Activated B cell treated with CpG ODN at 0.5 μM for 24 hours (primary cell): ENCODE data around the gene BPI. TPM values are rescaled to one million over a fixed set of nuclear protein-coding genes. Genes with fewer than 3 reads are reported as not detected.

Experiments
- ATAC-seq: fragments of 200-7000 bp; cut with Tn5 transposase; one replicate; pipeline ENCODE4 v1.10.0; 2021; ENCODE audit warnings: low read depth, mild to moderate bottlenecking, moderate library complexity
- CTCF ChIA-PET: fragments of 350-600 bp; sonication (Branson Sonifier 250); formaldehyde crosslinking; loops from one replicate; lab custom pipeline; 2021; ENCODE audit warnings: antibody characterized with exemption; lab: Charles Lee
- POLR2A ChIA-PET: fragments of 350-600 bp; sonication (Branson Sonifier 250); formaldehyde crosslinking; loops from one replicate; lab custom pipeline; 2021; ENCODE audit warnings: antibody characterized with exemption; lab: Charles Lee
- DNase-seq: peaks from one replicate; pipeline ENCODE4 v3.0.0; 2022
- H3K27ac Mint-ChIP-seq: one replicate; pipeline ENCODE4 v1.8.0; 2020; ENCODE audit warnings: mixed read lengths
- H3K27me3 Mint-ChIP-seq: one replicate; pipeline ENCODE4 v1.8.0; 2021; ENCODE audit warnings: mixed read lengths
- H3K36me3 Mint-ChIP-seq: one replicate; pipeline ENCODE4 v1.8.0; 2021; ENCODE audit warnings: low read depth, mixed read lengths
- H3K4me1 Mint-ChIP-seq: one replicate; pipeline ENCODE4 v1.8.0; 2021; ENCODE audit warnings: mixed read lengths
- H3K4me3 Mint-ChIP-seq: one replicate; pipeline ENCODE4 v1.8.0; 2020; ENCODE audit warnings: mild to moderate bottlenecking, mixed read lengths
- H3K9me3 Mint-ChIP-seq: one replicate; pipeline ENCODE4 v1.8.0; 2020; ENCODE audit warnings: mixed read lengths
- CTCF ChIP-seq: fragments of 200-600 bp; IDR thresholded peaks from one replicate; pipeline ENCODE4 v1.8.0; 2022; ENCODE audit warnings: antibody characterized with exemption, mild to moderate bottlenecking
- intact Hi-C: fragments of 100-400 bp; cut with micrococcal nuclease; formaldehyde crosslinking; loops from one replicate; pipeline ENCODE4 v1.15.1; 2024
- total RNA-seq: library from RNA; stranded (reverse); gene quantifications from 2 replicates; pipeline ENCODE4 v1.2.3, GENCODE V29; 2022

BPI gene
- total RNA-seq, 1 donor from 2014 or later = not detected

- Mint-ChIP-seq H3K4me1 (no peaks in the 10 kb centered on the region), H3K9me3 (no peaks in the 10 kb centered on the region), H3K27me3 (no peaks in the 10 kb centered on the region), H3K36me3 (no peaks in the 10 kb centered on the region), H3K4me3 (no peak overlapping the region), H3K27ac (no peak overlapping the region)
- DNase-seq (no peak), ATAC-seq (no peak)
- intact Hi-C loops = no loop called here
- TF ChIP-seq CTCF = no peak
- ChIA-PET CTCF (no interaction called here), POLR2A (no interaction called here)
These were observed 50.3 kb downstream of the BPI start for GRCh38 chr20:38354227-38354626.

GRCh38 chr20:38355161-38356012, 51.4 kb downstream of the BPI start:
- no peak overlapping the region for H3K4me3 Mint-ChIP-seq
- H3K36me3 Mint-ChIP-seq = no peaks in the 10 kb centered on the region
- no peaks in the 10 kb centered on the region for H3K27me3 Mint-ChIP-seq
- H3K27ac Mint-ChIP-seq = no peak overlapping the region
- POLR2A ChIA-PET = no interaction called here
- intact Hi-C loops = loop anchor here (1.0 kb wide), 1 partner anchor 298 kb away; no protein-coding TSS in a partner anchor
- no peak for DNase-seq
- no peaks in the 10 kb centered on the region for H3K4me1 Mint-ChIP-seq
- TF ChIP-seq CTCF = no peak
- H3K9me3 Mint-ChIP-seq = no peaks in the 10 kb centered on the region
- CTCF ChIA-PET = no interaction called here
- no peak for ATAC-seq

GRCh38 chr20:38357653-38358207, 53.8 kb downstream of the BPI start:
- DNase-seq (no peak), ATAC-seq (no peak)
- Mint-ChIP-seq H3K27me3 (no peaks in the 10 kb centered on the region), H3K4me1 (no peaks in the 10 kb centered on the region), H3K4me3 (no peak overlapping the region), H3K36me3 (no peaks in the 10 kb centered on the region), H3K9me3 (no peaks in the 10 kb centered on the region), H3K27ac (no peak overlapping the region)
- CTCF ChIA-PET = no interaction called here
- no peak for TF ChIP-seq CTCF
- intact Hi-C loops = no loop called here
- POLR2A ChIA-PET = no interaction called here

GRCh38 chr20:38358556-38358955, 54.6 kb downstream of the BPI start:
- no peaks in the 10 kb centered on the region for H3K36me3 Mint-ChIP-seq
- H3K27ac Mint-ChIP-seq = no peak overlapping the region
- H3K9me3 Mint-ChIP-seq = no peaks in the 10 kb centered on the region
- H3K4me1 Mint-ChIP-seq = no peaks in the 10 kb centered on the region
- intact Hi-C loops = no loop called here
- H3K4me3 Mint-ChIP-seq = no peak overlapping the region
- CTCF ChIA-PET = interaction anchor here (1.1 kb wide), 1 partner anchor 43 kb away, joined by 4 read pairs; no protein-coding TSS in a partner anchor
- POLR2A ChIA-PET = no interaction called here
- no peak for ATAC-seq
- no peak for TF ChIP-seq CTCF
- H3K27me3 Mint-ChIP-seq = no peaks in the 10 kb centered on the region
- no peak for DNase-seq

GRCh38 chr20:38363004-38363747, 59.2 kb downstream of the BPI start:
- H3K4me1 Mint-ChIP-seq = no peaks in the 10 kb centered on the region

More at GRCh38 chr20:38363004-38363747, 59.2 kb downstream of the BPI start:
- TF ChIP-seq CTCF = no peak
- Mint-ChIP-seq H3K9me3 (no peaks in the 10 kb centered on the region), H3K36me3 (no peaks in the 10 kb centered on the region), H3K27me3 (peaks cover 5% of the 10 kb centered on the region), H3K27ac (no peak overlapping the region), H3K4me3 (no peak overlapping the region)
- ATAC-seq = no peak
- intact Hi-C loops = no loop called here
- DNase-seq = no peak
- ChIA-PET POLR2A (no interaction called here), CTCF (no interaction called here)
